HepG2 (cell line): ENCODE results near the gene DIMT1. TPM values are rescaled to one million over a fixed set of nuclear protein-coding genes. Genes with fewer than 3 reads are reported as not detected.

Experiments used
- CBFB ChIP-seq: sonication (generic); formaldehyde crosslinking; IDR thresholded peaks from 2 replicates; pipeline ENCODE4 v1.4.0; 2020; ENCODE audit warnings: missing genetic modification reagents
- HNRNPLL ChIP-seq: fragments of 200-400 bp; formaldehyde crosslinking; IDR thresholded peaks from 2 replicates; pipeline ENCODE4 v1.6.1; 2017; ENCODE audit warnings: mild to moderate bottlenecking, low read depth, low read length; ENCODE audit not compliant: poor library complexity, severe bottlenecking
- ISX ChIP-seq: sonication (generic); formaldehyde crosslinking; conservative IDR thresholded peaks from 2 replicates; pipeline ENCODE4 v1.5.0; 2020; ENCODE audit warnings: missing genetic modification reagents
- NCOA5 ChIP-seq: sonication (generic); formaldehyde crosslinking; IDR thresholded peaks from 2 replicates; pipeline ENCODE4 v1.4.0; 2020; ENCODE audit warnings: missing genetic modification reagents
- SMAD3 ChIP-seq: sonication (generic); formaldehyde crosslinking; IDR thresholded peaks from 2 replicates; pipeline ENCODE4 v1.4.0; 2020; ENCODE audit warnings: missing genetic modification reagents
- STAT5B ChIP-seq: sonication (generic); formaldehyde crosslinking; IDR thresholded peaks from 2 replicates; pipeline ENCODE4 v1.4.0; 2020; ENCODE audit warnings: missing genetic modification reagents
- TBX2 ChIP-seq: sonication (generic); formaldehyde crosslinking; IDR thresholded peaks from 2 replicates; pipeline ENCODE4 v1.5.0; 2020; ENCODE audit warnings: missing genetic modification reagents, mild to moderate bottlenecking, borderline replicate concordance
- ZKSCAN5 ChIP-seq: sonication (generic); formaldehyde crosslinking; IDR thresholded peaks from 2 replicates; pipeline ENCODE4 v1.5.1; 2020; ENCODE audit warnings: mild to moderate bottlenecking, missing genetic modification reagents
- ZNF577 ChIP-seq: sonication (generic); formaldehyde crosslinking; IDR thresholded peaks from 2 replicates; pipeline ENCODE4 v1.4.0; 2020; ENCODE audit warnings: mild to moderate bottlenecking, low read depth, missing genetic modification reagents, borderline replicate concordance
- polyA plus RNA-seq, 8 experiments: library from polyadenylated mRNA; depleted of rRNA in 3 of 8; stranded (reverse) in 7 of 8; unstranded in 1 of 8; fragments of >200 nt; fragmentation: Illumina TruSeq in 4 of 8; extraction: Trizol in 4 of 8; gene quantifications; 2 replicates each; pipeline versions ENCODE4 v1.2.1 to v1.2.3, GENCODE V29; 2011 to 2016; ENCODE audit warnings: low read depth in 4 of 8, missing spikeins in 1 of 8, mixed read lengths in 1 of 8; ENCODE audit not compliant: insufficient read depth in 1 of 8
- total RNA-seq, 5 experiments: library from RNA; depleted of rRNA; stranded (reverse); fragments of >200 nt; fragmentation: Illumina TruSeq; extraction: Trizol; gene quantifications; 2 replicates each; pipeline ENCODE4 v1.2.3, GENCODE V29; 2016; ENCODE audit warnings: low read depth in 1 of 5
- TF ChIP-seq, protein P1 (sequence below): sonication (generic); formaldehyde crosslinking; IDR thresholded peaks from 2 replicates; pipeline ENCODE4 v1.5.1; 2020; ENCODE audit warnings: mild to moderate bottlenecking, missing genetic modification reagents, borderline replicate concordance
- TF ChIP-seq, protein P2 (sequence below): sonication (generic); formaldehyde crosslinking; IDR thresholded peaks from 2 replicates; pipeline ENCODE4 v1.8.0; 2022; ENCODE audit warnings: mild to moderate bottlenecking, missing genetic modification reagents, moderate library complexity
- TF ChIP-seq, protein P3 (sequence below): sonication (generic); formaldehyde crosslinking; IDR thresholded peaks from 2 replicates; pipeline ENCODE4 v1.4.0; 2020; ENCODE audit warnings: missing genetic modification reagents, borderline replicate concordance
- TF ChIP-seq, protein P4 (sequence below): sonication (generic); formaldehyde crosslinking; IDR thresholded peaks from 2 replicates; pipeline ENCODE4 v1.4.0; 2020; ENCODE audit warnings: missing genetic modification reagents, borderline replicate concordance

Gene DIMT1
- total and polyA plus RNA-seq, 2 of the 13 experiments (the other 11 are each of a cell fraction or from before 2014, with no cell fraction given) = 16.1 to 35.2 TPM

DNA sequence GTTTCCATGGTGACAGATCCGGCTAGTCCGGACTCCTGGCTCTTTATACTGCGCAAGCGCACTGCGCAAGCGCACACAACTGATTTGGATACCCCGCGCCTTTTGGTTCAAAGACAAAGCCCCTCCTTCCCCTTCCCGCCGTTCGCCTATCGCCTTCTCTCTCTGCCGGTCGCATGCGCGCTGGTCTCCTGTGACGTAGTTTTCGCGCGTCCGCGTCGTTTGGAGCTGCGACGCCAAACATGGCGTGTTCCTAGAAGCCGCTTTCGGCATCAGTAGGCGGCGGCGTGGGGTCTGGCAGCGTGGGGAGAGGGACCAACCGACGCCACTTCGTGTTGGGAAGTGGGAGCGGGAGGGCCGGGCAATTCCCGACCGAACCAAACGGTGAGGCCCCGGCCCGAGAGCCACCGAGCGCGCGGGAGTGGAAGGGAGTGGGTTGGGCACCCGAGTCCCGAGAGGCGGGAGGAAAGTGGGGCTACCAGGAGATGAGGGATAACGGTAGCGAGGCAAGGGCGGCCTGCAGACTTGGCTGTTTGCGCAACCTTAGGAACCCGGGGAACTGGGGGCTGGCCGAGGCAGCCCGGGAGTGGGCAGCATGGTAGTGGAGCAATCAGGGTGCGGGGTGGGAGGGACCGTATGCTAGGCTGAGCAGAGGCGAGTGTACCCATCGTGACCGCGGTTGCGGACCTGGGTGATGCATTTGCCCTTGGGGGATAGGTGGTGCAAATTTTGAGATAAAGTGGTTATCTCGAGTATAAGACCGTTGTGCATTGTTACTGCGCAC lies 9.0 kb upstream of the DIMT1 start, which contains the start of gene IPO11 (continued):
- TF ChIP-seq, protein P1, sequence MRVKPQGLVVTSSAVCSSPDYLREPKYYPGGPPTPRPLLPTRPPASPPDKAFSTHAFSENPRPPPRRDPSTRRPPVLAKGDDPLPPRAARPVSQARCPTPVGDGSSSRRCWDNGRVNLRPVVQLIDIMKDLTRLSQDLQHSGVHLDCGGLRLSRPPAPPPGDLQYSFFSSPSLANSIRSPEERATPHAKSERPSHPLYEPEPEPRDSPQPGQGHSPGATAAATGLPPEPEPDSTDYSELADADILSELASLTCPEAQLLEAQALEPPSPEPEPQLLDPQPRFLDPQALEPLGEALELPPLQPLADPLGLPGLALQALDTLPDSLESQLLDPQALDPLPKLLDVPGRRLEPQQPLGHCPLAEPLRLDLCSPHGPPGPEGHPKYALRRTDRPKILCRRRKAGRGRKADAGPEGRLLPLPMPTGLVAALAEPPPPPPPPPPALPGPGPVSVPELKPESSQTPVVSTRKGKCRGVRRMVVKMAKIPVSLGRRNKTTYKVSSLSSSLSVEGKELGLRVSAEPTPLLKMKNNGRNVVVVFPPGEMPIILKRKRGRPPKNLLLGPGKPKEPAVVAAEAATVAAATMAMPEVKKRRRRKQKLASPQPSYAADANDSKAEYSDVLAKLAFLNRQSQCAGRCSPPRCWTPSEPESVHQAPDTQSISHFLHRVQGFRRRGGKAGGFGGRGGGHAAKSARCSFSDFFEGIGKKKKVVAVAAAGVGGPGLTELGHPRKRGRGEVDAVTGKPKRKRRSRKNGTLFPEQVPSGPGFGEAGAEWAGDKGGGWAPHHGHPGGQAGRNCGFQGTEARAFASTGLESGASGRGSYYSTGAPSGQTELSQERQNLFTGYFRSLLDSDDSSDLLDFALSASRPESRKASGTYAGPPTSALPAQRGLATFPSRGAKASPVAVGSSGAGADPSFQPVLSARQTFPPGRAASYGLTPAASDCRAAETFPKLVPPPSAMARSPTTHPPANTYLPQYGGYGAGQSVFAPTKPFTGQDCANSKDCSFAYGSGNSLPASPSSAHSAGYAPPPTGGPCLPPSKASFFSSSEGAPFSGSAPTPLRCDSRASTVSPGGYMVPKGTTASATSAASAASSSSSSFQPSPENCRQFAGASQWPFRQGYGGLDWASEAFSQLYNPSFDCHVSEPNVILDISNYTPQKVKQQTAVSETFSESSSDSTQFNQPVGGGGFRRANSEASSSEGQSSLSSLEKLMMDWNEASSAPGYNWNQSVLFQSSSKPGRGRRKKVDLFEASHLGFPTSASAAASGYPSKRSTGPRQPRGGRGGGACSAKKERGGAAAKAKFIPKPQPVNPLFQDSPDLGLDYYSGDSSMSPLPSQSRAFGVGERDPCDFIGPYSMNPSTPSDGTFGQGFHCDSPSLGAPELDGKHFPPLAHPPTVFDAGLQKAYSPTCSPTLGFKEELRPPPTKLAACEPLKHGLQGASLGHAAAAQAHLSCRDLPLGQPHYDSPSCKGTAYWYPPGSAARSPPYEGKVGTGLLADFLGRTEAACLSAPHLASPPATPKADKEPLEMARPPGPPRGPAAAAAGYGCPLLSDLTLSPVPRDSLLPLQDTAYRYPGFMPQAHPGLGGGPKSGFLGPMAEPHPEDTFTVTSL (CRISPR knock-in tag) = no peak
- TF ChIP-seq, protein P2, sequence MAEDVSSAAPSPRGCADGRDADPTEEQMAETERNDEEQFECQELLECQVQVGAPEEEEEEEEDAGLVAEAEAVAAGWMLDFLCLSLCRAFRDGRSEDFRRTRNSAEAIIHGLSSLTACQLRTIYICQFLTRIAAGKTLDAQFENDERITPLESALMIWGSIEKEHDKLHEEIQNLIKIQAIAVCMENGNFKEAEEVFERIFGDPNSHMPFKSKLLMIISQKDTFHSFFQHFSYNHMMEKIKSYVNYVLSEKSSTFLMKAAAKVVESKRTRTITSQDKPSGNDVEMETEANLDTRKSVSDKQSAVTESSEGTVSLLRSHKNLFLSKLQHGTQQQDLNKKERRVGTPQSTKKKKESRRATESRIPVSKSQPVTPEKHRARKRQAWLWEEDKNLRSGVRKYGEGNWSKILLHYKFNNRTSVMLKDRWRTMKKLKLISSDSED (CRISPR knock-in tag) = no peak
- TF ChIP-seq ZNF577 (CRISPR knock-in tag) (no peak), ZKSCAN5 (CRISPR knock-in tag) (no peak), SMAD3 (CRISPR knock-in tag) (0 out of 2 replicates have a peak, but pooled peaks have one; percentile 45), STAT5B (CRISPR knock-in tag) (0 out of 2 replicates have a peak, but pooled peaks have one; percentile 72), NCOA5 (CRISPR knock-in tag) (no peak), HNRNPLL (peak; percentile 48), ISX (CRISPR knock-in tag) (no peak), TBX2 (peak; percentile 80), CBFB (CRISPR knock-in tag) (peak; percentile 65; the same call in 1 of the 2 replicates)
- TF ChIP-seq, protein P3, sequence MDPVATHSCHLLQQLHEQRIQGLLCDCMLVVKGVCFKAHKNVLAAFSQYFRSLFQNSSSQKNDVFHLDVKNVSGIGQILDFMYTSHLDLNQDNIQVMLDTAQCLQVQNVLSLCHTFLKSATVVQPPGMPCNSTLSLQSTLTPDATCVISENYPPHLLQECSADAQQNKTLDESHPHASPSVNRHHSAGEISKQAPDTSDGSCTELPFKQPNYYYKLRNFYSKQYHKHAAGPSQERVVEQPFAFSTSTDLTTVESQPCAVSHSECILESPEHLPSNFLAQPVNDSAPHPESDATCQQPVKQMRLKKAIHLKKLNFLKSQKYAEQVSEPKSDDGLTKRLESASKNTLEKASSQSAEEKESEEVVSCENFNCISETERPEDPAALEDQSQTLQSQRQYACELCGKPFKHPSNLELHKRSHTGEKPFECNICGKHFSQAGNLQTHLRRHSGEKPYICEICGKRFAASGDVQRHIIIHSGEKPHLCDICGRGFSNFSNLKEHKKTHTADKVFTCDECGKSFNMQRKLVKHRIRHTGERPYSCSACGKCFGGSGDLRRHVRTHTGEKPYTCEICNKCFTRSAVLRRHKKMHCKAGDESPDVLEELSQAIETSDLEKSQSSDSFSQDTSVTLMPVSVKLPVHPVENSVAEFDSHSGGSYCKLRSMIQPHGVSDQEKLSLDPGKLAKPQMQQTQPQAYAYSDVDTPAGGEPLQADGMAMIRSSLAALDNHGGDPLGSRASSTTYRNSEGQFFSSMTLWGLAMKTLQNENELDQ (CRISPR knock-in tag) = no peak
- TF ChIP-seq, protein P4, sequence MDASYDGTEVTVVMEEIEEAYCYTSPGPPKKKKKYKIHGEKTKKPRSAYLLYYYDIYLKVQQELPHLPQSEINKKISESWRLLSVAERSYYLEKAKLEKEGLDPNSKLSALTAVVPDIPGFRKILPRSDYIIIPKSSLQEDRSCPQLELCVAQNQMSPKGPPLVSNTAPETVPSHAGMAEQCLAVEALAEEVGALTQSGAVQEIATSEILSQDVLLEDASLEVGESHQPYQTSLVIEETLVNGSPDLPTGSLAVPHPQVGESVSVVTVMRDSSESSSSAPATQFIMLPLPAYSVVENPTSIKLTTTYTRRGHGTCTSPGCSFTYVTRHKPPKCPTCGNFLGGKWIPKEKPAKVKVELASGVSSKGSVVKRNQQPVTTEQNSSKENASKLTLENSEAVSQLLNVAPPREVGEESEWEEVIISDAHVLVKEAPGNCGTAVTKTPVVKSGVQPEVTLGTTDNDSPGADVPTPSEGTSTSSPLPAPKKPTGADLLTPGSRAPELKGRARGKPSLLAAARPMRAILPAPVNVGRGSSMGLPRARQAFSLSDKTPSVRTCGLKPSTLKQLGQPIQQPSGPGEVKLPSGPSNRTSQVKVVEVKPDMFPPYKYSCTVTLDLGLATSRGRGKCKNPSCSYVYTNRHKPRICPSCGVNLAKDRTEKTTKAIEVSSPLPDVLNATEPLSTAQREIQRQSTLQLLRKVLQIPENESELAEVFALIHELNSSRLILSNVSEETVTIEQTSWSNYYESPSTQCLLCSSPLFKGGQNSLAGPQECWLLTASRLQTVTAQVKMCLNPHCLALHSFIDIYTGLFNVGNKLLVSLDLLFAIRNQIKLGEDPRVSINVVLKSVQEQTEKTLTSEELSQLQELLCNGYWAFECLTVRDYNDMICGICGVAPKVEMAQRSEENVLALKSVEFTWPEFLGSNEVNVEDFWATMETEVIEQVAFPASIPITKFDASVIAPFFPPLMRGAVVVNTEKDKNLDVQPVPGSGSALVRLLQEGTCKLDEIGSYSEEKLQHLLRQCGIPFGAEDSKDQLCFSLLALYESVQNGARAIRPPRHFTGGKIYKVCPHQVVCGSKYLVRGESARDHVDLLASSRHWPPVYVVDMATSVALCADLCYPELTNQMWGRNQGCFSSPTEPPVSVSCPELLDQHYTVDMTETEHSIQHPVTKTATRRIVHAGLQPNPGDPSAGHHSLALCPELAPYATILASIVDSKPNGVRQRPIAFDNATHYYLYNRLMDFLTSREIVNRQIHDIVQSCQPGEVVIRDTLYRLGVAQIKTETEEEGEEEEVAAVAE (CRISPR knock-in tag) = peak; percentile 70; the same call in 1 of the 2 replicates
